ENCODE results near the gene TP53I11. TPM values are rescaled to one million over a fixed set of nuclear protein-coding genes. Genes with fewer than 3 reads are reported as not detected.

TP53I11 gene
- total RNA-seq, 1 experiment from 2014 or later, result 42.4 TPM

DNA sequence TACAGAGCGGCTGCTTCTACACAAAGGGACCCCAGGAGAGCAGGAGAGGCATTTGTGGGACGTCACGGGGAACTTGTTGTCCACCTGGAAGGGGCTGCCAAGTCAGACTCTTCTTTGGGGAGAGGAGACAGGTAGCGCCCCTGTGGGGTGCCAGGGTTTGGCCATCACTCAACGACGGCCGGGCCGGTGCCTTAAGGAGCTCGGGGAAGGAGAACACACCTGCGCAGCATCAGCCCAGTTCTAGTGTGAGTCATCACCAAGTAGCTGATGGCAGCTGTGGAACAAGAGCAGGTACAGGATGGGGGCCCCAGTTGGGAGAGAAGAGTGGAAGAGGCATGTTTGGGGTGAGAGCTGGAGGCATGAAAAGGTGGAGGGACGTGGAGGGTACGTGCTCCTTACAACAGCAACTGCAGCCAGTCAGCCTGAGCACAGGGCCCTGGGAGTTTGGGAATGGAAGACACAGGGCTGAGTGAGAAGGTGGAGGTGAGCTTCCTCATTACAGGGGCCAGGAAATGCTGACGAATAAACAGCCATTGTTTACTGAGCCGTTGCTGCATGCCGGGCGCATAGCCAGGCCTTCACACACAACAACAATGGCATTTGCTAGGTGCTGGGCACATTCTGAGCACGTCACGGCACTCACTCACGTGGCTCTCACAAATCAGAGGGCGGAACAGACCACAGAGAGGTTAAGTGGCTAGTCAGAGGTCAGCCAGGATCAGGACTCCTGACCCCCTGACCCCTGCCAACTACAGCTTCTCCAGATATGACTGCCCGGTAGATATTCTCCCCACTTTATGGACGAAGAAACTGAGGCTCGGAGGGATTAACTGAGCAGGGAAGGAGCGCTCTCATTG is 29.1 kb upstream of the TP53I11 start:
- Mint-ChIP-seq H3K4me1 (peaks cover 13% of the 10 kb centered on the region), H3K27me3 (ENCODE audit: low read depth) (no peaks in the 10 kb centered on the region; the same call in 1 of the 2 replicates), H3K9me3 (no peaks in the 10 kb centered on the region; the same call in 1 of the 2 replicates), H3K4me3 (no peak overlapping the region), H3K27ac (peak overlapping the region; percentile 38), H3K36me3 (no peaks in the 10 kb centered on the region)
- TF ChIP-seq GTF2I (CRISPR knock-in tag; conservative IDR thresholded peaks at IDR 0.05), result peak; percentile 60; the same call in 1 of the 2 replicates
- TF ChIP-seq, protein P1, sequence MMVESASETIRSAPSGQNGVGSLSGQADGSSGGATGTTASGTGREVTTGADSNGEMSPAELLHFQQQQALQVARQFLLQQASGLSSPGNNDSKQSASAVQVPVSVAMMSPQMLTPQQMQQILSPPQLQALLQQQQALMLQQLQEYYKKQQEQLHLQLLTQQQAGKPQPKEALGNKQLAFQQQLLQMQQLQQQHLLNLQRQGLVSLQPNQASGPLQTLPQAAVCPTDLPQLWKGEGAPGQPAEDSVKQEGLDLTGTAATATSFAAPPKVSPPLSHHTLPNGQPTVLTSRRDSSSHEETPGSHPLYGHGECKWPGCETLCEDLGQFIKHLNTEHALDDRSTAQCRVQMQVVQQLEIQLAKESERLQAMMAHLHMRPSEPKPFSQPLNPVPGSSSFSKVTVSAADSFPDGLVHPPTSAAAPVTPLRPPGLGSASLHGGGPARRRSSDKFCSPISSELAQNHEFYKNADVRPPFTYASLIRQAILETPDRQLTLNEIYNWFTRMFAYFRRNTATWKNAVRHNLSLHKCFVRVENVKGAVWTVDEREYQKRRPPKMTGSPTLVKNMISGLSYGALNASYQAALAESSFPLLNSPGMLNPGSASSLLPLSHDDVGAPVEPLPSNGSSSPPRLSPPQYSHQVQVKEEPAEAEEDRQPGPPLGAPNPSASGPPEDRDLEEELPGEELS (CRISPR knock-in tag; IDR thresholded peaks at IDR 0.05), result peak; percentile 90
- 0 out of 2 replicates have a peak, but pooled peaks have one; percentile 33 for TF ChIP-seq NR3C1 (CRISPR knock-in tag; conservative IDR thresholded peaks at IDR 0.05; ENCODE audit: low read depth)
- no peak for TF ChIP-seq ELF4 (CRISPR knock-in tag; IDR thresholded peaks at IDR 0.05; ENCODE audit: low read depth)
- no peak for TF ChIP-seq GRHL2 (CRISPR knock-in tag; IDR thresholded peaks at IDR 0.05; ENCODE audit: insufficient replicate concordance, severe bottlenecking)
- no peak for TF ChIP-seq MYBL2 (CRISPR knock-in tag; IDR thresholded peaks at IDR 0.05)
- DNase-seq (ENCODE audit: low spot score) (no peak), ATAC-seq (peak; percentile 46)
- CTCF ChIA-PET, result interaction anchor here (0.6 to 4.6 kb wide), 17 partner anchors 18 to 131 kb away, joined by 3 to 61 read pairs (median 4); no protein-coding TSS in a partner anchor
- POLR2A ChIA-PET, result interaction anchor here (1.1 kb wide), 1 partner anchor 10 kb away, joined by 4 read pairs; no protein-coding TSS in a partner anchor

- no peaks in the 10 kb centered on the region for H3K36me3 Mint-ChIP-seq
- no peak for DNase-seq (ENCODE audit: low spot score)
- ChIA-PET POLR2A (interaction anchor here (1.1 kb wide), 1 partner anchor 9 kb away, joined by 4 read pairs; no protein-coding TSS in a partner anchor), CTCF (interaction anchor here (1.0 to 4.6 kb wide), 14 partner anchors 14 to 307 kb away, joined by 3 to 61 read pairs (median 4); partner anchors contain the start of gene SYT13)
- H3K4me1 Mint-ChIP-seq, result peaks cover 14% of the 10 kb centered on the region
- H3K9me3 Mint-ChIP-seq, result no peaks in the 10 kb centered on the region; the same call in 1 of the 2 replicates
- H3K4me3 Mint-ChIP-seq, result no peak overlapping the region
- no peaks in the 10 kb centered on the region; the same call in 1 of the 2 replicates for H3K27me3 Mint-ChIP-seq (ENCODE audit: low read depth)
- TF ChIP-seq ZBTB43 (CRISPR knock-in tag; IDR thresholded peaks at IDR 0.05) (no peak), ATF1 (CRISPR knock-in tag; IDR thresholded peaks at IDR 0.05) (no peak), ZBTB21 (CRISPR knock-in tag; IDR thresholded peaks at IDR 0.05; ENCODE audit: borderline replicate concordance) (no peak), PREB (CRISPR knock-in tag; IDR thresholded peaks at IDR 0.05; ENCODE audit: borderline replicate concordance) (no peak), ATF3 (CRISPR knock-in tag; conservative IDR thresholded peaks at IDR 0.05) (no peak), RELA (CRISPR knock-in tag; IDR thresholded peaks at IDR 0.05; ENCODE audit: borderline replicate concordance) (no peak), ZNF512 (CRISPR knock-in tag; IDR thresholded peaks at IDR 0.05; ENCODE audit: borderline replicate concordance) (no peak), ZNF425 (CRISPR knock-in tag; conservative IDR thresholded peaks at IDR 0.05) (no peak), ZNF671 (CRISPR knock-in tag; IDR thresholded peaks at IDR 0.05) (no peak), ZNF317 (CRISPR knock-in tag; IDR thresholded peaks at IDR 0.05; ENCODE audit: borderline replicate concordance, low read depth) (no peak), MAX (CRISPR knock-in tag; IDR thresholded peaks at IDR 0.05) (no peak), NR3C1 (CRISPR knock-in tag; conservative IDR thresholded peaks at IDR 0.05; ENCODE audit: low read depth) (no peak), SP1 (CRISPR knock-in tag; conservative IDR thresholded peaks at IDR 0.05) (no peak)
- TF ChIP-seq, protein P2, sequence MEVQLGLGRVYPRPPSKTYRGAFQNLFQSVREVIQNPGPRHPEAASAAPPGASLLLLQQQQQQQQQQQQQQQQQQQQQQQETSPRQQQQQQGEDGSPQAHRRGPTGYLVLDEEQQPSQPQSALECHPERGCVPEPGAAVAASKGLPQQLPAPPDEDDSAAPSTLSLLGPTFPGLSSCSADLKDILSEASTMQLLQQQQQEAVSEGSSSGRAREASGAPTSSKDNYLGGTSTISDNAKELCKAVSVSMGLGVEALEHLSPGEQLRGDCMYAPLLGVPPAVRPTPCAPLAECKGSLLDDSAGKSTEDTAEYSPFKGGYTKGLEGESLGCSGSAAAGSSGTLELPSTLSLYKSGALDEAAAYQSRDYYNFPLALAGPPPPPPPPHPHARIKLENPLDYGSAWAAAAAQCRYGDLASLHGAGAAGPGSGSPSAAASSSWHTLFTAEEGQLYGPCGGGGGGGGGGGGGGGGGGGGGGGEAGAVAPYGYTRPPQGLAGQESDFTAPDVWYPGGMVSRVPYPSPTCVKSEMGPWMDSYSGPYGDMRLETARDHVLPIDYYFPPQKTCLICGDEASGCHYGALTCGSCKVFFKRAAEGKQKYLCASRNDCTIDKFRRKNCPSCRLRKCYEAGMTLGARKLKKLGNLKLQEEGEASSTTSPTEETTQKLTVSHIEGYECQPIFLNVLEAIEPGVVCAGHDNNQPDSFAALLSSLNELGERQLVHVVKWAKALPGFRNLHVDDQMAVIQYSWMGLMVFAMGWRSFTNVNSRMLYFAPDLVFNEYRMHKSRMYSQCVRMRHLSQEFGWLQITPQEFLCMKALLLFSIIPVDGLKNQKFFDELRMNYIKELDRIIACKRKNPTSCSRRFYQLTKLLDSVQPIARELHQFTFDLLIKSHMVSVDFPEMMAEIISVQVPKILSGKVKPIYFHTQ (CRISPR knock-in tag; IDR thresholded peaks at IDR 0.05), result no peak
- H3K27ac Mint-ChIP-seq, result no peak overlapping the region
- no peak for ATAC-seq
Measured at GRCh38 chr11:44978961-44979331, 28.3 kb upstream of the TP53I11 start.
